Measurements from ENCODE around the gene ING2.
A peak's percentile ranks its signal among the peaks of the same experiment; 100 is the strongest.

Gene ING2

DNA sequence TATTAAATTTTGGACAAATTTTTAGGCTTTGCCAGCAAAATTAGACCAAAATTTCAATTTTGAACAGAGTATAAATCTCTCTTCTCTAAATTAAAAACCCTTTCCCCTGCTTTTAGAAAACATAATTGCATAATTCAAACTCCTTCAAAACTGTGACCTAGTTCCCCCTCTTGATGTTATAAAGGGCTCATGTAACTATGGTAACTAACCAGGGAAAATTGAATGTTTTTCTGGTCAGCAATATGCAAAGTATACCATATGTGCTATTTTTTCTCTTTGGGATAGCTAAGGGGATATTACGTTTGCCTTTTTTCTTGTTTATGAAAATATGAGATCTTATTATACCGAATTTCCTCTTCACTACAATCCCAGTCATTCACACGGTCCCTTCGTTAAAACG, 5.1 kb upstream of the ING2 start:
- DNase-seq = no peak

DNA sequence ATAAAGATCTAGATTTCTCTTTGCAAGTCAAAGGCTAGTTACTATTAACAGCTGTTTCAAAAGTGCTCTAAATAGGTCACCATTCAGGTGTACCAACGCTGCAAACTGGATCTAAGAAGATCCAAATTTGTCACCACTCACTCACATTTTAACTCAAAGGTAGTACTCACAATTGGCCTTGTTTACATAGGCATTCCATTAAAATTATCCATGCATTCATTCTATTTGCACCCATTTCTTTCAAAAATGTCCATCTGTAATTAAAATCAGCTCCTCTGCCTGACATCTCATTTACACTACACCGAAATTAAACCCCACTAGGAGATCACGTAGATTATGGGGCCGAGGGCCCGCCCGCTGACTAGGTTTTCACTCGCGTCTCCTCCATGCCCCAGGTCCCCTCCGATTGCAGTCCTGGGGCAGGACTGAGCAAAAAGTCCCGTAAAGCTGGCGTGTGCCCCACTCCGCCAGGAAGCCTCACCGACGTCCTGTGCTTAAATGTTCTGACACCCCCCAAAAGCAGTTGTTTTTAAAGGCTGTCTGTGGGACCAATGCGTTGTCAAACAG, 1.3 kb upstream of the ING2 start:
- DNase-seq = no peak

DNA sequence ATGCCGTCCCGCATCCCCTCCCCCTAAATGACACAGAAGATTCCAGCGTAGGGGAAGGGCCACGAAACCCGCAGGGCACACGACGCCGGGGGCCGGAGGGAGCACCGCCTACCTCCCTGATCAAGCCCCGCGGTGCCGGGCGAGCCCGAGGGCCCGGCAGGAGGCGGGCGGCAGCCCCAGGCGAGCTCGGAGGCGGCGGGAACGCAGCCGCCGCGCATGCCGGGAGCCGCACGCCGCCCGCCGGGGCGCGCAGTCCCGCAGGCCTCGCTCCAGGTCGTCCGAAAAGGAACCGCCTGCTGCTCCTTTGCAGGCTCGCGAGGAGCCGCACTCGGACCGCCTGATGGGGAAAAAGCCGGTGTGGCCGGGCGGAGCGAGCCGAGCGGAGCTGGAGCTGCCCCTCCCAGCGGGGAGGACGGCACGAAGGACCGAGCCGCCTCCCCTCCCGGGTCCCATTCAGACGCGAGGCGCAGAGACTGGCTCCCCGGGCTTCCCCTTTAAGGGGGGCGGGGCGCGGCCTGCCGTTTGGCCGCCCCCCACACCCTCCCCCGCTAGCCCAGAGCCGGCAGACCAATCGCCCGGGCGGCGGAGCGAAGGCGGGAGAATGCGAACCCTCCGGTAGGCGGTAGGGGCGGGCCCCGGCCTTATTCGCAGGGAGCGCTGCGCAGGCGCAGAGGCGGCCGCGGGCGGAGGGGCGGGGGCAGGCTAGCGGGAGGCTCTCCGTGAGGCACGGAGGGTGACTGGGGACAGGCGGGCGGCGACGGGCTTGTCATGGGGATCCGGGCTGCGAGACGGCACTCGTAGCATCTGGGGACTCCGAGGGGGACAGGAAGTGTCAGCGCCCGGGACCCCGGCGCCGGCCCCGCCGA, 561 bp upstream of the ING2 start:
- DNase-seq = peak; percentile 98

DNA sequence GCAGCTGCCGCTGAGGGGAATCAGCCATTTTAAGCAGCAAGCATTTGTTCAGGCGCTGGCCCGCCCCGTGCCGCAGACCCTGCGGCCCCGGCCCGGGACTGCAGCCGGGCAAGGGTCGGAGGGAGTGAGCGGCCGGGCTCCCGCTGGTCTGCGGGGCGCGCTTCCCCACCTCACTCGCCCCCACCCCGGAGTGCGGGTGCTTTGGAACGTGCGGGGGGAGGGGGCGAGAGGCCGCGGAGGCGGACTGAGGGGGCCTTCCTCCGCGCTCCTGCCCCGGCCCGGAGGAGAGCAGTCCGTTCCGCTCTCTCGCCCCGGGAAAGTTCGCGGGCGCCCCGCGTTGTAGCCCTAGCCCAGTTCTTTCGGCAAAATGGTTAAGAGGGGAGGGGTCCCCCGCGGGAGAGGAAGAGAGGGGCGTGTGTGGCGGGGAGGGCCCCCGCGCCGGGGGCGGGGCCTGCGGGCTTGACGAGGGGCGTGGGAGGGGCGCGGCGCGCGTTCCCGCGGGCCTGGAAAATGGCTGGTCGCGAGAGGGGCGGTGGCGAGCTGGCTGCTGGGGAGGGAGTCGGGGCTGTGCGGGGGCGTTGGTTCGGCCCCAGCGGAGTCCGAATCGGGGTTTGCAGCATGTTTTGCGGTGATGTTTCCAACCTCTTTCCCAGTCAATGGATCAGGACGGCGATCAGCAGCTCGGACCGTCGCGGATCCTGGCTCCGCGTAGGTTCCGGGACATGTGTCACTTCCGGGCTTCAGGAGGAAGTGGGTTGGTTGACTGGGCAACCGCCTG, 942 bp downstream of the ING2 start:
- peak; percentile 27 for DNase-seq

DNA sequence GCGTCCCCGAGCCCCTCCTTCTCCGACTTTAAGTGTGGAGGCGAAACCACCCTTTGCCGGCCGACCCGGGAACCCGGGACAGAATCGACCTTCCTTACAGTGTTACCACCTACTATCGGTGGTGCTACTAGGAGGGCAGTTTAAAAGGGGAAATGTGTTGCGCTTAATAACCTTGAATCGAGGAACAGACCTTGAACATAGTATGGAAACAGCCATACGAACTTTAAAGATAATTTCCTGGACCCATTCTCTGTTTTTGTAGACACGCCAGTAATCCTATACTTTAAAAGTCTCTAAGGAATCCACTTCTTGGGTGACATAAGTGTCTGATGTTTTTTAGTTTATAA, 1.5 kb downstream of the ING2 start:
- no peak for DNase-seq

DNA sequence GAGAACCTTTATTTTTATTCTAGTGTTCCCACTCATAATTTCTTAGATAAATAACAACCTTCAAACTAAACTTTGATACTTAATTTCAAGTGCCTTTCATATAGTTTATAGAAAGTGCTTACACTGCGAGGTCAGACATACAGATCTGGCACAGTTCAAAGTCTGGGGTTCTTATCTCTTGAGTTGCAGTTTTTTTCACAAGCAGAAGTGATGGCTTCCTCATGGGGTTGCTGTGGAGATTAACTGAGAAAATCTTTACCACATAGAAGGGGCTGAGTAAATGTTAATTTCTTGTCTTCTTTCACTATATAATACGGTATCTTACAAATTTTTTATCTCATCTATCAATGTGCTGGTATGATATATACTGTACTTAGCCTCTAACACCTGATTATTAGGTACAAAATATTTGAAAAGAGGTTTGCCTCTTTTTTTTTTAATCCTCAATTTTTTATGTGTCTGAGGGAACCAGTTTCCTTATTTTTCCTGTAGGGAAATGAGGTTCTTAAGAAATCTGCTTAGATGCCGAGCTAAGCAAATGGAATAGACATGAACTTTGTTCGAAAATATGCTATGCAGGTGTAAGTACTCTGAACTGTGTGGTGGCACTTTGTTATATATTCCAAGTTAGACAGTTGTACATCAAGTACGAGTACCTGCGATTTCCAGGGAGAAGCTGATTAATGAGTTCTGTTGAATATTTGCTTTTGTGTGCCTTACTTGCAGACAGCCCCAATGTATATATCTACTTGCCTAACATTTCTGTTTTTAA, 3.3 kb downstream of the ING2 start:
- no peak for DNase-seq

DNA sequence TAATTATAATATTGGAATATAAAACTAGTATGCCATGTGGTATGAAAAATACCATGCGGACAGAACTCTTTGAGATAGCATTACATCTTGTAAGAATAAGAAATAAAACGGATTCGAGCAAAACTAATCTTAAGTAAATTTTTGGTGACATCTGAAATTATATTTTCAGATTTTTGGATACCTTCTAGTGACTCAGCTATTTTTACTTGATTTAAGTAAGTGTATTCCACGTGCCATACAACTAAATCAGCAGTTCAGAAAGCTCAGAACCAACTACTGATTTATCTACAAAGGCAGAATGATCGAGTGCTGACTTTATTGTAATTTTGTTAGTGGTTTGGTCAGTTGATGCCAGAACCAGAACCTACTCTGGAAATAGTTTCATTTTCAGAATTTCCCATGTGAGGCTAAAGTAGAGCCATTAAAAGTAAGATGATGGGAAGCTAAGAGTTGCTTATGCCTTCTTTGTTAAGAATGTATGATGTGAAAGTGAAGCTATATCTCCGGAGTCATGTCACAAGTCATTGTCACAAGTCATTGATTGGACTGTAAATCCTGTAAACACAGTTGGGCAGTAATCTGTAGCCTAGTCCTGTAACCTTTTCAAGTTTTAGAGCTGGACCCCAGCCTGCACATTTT, 4.0 kb downstream of the ING2 start:
- DNase-seq = no peak

DNA sequence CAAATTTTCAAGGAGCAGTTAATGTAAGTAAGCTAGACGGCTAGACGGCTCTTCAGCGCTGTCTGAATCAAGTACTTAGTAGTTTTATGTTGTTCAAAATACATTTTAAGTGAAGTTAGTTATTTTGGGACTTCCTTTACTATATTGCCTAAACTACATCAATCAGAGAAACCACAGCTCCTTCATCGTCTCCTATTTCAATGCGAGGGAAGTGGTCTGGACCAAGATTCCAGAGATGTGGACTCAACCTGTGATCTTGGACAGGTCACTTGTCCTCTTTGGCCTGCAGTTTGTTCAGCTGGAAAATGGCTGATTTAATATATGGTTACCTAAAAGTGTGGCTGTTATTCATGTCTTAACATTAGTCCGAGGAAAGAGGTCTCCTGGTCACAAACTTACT, 10.6 kb downstream of the ING2 start:
- DNase-seq = no peak

DNA sequence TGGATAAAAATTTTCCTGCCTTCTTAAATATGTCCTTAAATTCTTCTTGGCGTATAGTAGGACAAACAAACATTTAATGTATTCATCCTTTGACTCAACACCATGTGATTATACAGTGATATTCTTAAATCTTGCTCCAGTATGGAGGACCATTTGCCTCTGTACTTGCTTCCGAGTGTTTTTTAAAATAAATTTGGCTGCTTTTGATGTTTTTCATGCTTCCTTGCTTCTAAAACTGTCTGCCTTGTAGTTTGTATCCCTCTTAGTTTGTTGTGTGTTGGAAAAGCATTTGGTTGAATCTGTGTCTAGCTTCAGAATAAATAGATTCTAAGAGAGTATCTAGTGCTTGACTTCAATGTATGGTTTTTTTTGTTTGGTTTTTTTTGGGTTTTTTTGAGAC, 12.3 kb downstream of the ING2 start:
- no peak for DNase-seq

DNA sequence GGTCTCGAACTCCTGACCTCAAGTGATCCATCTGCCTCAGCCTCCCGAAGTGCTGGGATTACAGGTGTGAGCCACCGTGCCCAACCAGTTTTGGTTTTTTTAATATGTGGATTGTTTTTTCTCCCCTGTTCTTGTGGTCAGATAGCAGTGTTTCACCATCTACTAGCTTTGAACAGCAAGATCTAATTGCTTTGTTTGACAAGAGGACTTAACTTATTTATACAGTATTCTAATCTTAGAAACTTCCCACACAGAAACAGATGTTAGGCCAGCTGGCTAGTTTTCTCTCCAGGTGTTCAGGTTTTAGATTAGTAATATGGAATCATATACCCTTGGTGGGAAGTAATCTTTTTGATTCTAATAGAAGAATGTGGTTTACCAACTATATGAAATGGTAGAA, 12.9 kb downstream of the ING2 start:
- DNase-seq = no peak

DNA sequence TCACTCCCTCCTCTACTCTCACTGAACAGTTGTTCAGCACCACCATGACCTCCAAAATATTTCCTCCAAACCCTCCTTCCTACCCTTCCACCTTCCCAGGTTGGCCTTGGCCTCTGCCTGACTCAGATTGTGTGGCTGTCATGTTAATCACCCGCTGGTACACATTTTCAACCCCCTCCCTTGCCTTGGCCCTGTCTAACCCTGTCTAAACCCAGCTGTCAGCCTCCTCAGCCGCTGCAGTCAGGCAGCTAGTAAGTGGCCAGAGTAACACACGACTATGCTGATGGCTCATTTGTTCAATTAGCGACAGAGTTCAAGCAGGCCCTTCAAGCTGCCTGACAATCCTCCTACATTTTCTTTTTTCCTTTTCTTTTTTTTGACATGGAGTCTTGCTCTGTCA, 18.0 kb downstream of the ING2 start:
- no peak for DNase-seq

DNA sequence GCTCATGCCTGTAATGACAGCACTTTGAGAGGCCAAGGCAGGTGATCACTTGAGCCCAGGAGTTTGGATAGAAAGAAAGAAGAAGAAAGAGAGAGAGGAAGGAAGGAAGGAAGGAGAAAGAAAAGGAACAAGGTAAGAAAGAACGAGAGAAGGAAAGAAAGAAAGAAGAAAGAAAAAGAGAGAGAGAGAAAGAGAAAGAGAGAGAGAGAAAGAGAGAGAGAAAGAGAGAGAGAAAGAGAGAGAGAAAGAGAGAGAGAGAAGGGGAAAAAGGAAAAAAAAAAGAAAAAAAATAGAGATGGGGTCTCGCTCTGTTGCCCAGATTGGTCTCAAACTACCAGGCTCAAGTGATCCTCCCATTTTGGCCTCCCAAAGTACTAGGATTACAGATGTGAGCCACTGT, 22.5 kb downstream of the ING2 start:
- no peak for DNase-seq

DNA sequence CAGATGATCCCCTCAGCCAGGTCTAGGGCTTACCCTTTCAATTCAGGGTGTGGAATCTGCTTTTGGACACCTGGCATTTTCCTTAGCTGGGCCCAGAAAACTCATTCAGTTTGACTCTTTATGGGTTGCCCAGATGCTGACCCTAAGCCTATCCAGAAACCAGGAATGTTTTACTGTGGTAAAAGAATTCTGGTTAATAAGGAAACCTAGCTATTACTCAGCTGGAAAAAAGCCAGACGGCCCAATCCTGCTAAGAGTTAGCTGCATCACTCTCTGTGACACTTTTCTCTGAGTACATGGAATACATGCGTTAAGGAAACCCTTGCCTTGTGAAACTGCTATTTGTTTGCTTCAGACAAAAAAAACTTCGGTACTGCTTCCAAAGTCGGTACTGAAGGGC, 28.0 kb downstream of the ING2 start:
- DNase-seq = no peak

DNA sequence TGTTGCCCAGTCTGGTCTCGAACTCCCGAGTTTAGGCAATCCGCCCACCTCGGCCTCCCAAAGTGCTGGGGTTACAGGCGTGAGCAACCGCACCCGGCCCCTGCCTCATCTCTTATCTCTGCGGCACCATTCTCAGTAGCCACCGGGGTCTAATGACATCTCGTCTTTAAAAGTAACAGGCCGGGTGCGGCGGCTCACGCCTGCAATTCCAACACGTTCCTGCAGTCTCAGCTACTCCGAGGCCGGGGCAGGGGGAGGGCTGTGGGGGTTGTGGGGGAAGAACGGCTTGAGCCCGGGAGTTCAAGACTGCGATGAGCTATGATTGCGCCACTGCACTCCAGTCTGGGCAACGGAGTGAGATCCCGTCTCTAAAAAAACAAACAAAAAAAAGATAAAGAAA, 28.8 kb downstream of the ING2 start:
- no peak for DNase-seq

DNA sequence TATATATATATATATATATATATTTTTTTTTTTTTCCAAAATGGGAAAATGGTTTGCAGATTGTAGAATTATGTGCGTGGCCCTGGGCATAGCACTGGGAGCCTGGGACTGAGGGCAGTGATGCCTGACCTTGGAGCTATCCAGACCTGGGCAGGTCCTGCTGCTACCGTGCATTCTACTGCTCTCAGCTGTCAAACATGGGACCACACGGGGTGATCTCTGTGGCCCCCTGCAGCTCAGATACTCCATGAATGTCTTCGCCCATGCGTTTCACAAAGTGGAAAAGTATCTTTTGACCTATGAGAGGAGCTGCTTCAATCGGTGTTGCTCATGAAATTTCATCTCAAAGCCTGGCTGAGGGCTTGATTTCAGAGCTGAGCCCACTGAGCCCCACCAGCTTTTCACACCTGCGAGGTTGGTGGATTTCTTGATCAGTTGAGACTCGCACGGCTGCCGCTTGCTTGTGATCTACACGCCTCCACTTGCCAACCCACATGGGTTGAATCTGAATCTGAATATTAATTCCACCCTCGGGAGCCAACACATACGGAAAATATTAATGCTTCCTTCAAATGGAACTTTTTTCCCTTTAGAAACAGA, 35.7 kb downstream of the ING2 start:
- no peak for DNase-seq

DNA sequence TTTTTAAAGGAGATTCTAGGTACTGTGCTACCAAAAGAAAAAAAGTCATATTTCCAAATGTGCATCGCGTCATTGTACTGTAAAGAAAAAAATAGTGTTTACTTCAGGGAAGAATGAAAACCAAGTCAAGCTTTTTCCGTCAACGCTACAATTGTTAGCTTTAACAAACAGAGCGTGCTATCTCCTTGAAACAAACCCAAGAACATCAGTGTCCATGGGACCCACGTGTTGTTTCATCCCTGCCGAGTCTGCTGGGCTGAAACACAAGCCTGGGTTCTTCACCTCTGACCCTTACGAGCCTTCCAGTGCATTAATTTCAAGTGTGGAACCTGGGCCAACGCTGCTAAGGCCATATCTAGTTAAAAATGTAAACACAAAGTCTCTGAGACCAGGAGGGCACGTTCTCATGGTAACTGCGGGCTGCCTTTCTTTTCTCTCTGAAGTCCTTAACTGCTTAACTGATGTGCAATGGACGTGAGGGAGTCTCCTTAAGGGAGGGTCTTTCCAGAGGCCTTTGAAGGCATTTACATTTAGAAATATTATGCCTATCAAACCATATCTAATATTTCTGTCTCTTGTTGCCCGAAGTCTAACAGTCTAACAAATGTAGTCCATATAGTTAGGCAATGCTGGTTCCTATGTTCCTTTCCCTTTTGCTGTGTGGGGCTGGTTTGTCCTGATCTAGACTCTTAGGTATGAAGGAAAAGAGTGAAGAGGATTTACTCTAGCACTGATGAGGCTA, 36.3 kb downstream of the ING2 start:
- DNase-seq = no peak

DNA sequence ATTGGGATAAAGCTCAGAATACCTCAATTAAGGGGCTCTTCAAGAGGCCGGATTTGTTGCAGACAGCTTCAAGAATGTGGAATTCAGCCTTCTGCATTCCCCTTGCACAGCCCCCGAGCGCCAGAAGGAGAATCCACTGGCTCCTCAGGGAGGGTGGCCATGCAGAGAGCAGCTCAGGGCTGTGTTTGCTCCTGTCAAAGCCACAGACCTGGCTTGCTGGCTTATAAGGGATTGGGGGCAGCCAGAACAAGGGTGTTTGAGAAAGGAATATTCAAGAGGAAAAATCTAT, 36.8 kb downstream of the ING2 start:
- DNase-seq = no peak

DNA sequence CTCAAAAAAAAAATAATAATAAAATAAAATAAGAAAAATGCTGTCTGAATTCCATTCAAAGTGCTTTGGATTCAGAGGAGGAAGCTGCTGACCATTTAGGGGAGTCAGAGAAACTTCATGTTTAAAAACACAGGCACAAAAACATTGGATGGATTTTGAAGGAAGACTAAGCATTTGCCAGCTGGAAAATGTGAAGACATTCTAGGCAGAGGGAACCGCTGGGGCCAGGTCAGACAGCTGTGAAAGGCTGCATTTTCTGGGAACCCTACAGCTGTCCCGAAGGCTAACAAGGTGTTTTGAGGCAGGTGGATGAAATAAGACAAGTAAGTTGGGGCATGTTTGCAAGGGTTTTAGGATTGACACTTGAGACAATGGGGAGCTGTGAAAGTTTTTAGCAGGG, 38.6 kb downstream of the ING2 start:
- DNase-seq = no peak

DNA sequence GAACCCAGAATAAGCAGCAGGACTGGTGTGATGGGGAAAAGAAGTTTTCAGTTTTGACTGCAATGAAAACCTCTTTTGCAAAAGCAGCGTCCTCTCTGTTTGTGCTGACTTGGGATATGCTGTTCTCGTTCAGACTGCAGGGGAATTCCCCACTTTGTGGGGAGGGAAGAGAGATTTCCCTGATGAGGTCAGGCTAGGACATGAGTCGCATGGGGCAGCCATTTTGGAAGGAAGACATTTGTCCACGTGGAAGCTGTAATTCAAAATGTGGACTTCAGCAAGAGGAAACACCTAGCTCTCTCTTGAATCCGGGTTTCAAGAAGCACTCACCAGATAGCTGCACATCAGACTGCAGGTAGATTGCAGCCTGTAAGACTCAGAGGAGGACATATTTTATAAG, 39.3 kb downstream of the ING2 start:
- DNase-seq = no peak

DNA sequence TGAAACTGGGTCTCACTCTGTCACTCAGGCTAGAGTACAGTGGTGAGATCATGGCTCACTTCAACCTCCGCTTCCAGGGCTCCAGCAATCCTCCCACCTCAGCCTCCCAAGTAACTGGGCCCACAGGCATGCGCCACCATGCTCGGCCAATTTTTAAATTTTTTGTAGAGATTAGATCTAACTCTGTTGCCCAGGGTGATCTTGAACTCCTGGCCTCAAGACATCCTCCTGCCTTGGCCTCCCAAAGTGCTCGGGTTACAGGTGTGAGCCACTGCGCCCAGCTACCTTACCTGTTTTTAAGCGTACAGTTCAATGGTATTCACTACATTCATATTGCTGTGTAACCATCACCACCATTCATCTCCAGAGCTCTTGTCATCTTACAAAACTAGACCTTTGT, 41.5 kb downstream of the ING2 start:
- DNase-seq = no peak

DNA sequence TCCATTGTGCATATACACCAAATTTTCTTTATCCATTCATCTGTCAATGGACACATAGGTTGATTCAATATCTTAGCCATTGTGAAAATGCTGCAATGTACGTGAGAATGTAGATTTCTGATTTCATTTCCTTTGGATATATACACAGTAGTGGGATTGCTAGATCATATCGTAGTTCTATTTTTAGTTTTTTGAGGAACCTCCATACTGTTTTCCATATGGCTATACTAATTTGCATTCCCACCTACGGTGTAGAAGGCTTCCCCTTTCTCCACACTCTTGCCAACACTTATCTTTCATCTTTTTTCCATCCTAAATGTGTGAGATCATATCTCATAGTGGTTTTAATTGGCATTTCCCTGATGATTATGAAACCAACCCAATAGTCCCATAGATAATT, 43.4 kb downstream of the ING2 start:
- no peak for DNase-seq

Measured in cortex of kidney (tissue), 1 donor.